ENCODE measurements around the gene GLT1D1.

GLT1D1 gene

DNA sequence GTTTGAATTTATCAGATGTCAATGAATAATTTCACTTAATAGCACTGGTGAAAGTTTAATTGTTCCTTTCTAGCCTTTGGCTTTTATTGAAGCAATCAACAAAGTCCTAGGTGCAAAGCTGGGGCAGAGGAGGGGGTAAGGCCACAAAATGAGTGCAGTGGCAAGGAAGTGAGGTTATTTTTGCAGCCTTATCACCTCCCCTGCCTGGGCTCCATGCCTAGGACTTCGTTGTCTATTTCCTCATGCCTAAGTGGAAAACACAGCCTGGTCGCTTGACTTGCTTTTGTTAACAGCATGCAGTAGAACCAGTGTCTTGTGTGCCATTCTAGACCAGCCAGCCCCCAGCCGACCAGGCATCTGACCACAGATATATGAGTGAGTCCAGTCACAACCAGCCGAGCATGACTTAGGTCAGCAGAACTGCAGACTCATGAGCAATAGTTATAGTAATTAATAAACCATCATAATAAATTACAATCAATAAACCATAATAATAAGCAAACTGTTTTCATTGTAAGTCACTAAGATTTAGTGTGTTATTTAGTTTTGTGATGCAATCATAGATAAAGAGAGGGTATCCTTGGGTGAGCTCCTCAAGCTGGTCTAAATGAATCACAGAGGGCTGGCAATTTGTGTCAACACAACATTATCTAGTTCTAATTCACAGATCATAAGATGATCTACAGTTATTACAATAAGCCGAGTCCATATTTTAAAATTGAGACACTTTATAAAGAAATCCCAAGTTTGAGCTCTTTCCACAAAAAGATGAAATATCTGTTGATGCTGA, 156.8 kb downstream of the GLT1D1 start:
- DNase-seq = no peak

DNA sequence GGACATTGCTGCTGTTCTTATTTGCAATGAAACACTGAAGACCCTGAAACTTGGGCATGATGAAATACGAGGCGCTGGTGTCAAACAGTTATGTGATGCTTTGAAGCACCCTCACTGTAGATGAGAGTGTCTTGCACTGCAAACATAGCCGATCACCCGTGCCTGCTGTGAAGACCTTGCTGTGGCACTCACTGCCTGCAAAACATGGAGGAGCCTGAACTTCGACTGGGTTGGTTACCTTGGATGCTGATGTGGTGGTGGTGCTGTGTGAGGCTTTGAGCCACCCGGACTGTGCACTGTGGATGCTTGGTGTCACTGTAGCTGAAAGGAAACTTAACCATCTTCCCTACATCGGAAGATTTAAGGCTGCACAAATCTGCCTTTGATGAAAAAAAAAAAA, 162.9 kb downstream of the GLT1D1 start:
- no peak for DNase-seq

DNA sequence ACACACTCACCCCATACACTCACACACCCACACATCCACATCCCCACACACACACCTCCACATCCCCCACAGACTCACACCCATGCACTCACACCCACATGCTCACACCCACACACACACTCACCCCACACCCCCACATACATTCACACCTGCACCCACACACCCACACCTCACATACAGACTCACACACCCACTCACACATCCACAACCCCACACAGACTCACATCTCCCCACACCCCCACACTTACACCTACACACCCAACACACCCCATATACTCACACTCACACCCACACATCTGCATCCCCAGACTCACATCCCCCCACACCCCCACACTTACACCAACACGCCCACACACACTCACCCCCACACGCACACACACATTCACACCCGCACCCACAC, 171.8 kb downstream of the GLT1D1 start:
- no peak for DNase-seq

DNA sequence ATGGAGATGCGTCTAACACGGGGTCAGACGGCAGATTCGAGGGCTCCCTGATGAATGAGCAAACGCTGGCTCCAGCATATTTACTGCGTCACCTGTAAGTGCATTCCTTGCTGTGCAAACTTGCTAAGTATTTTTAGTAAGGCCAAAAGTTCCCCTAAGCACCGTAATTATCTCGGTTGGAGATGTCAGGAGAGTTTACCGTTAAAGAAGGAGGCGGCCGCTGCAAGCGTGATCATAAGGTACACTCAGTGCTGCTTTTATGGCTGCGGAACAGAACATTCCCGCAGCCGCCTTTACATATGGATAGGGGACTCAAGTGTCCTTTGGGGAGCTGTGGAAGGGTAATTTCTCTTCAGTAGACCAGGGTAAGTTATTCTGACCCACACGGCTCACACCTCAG, 175.6 kb downstream of the GLT1D1 start:
- DNase-seq = no peak

Measured in NCI-H1436 (cell line).